ENCODE results near the gene ZCCHC24. TPM values are rescaled to one million over a fixed set of nuclear protein-coding genes. Genes with fewer than 3 reads are reported as not detected.

The ZCCHC24 gene
- total and polyA plus RNA-seq, 10 donors = 4.9 to 34.1 (median 23.7) TPM

GRCh38 chr10:79457256-79457785 is 11.9 kb upstream of the ZCCHC24 start:
- Histone ChIP-seq H3K9me3 (no peaks in the 10 kb centered on the region), H3K36me3 (no peaks in the 10 kb centered on the region), H3K4me1 (peaks cover 0 to 4% (median 0%) of the 10 kb centered on the region in 6 donors), H3K27me3 (replicated peaks in 1 of 7) (no peaks in the 10 kb centered on the region), H3K27ac (no peak overlapping the region), H3K4me3 (no peak overlapping the region)
- 72 to 93% (median 91%) methylated on average over 7 of the region's 7 CpGs for WGBS, 5 donors
- intact Hi-C loops (cut with DNase I; ENCODE audit: low total_unique reads) = no loop called here
- no peak for DNase-seq
- TF ChIP-seq CTCF (IDR thresholded peaks at IDR 0.05 in 8 of 11, conservative IDR thresholded peaks at IDR 0.05 in 3 of 11) = no peak
- no peak for TF ChIP-seq POLR2A (IDR thresholded peaks at IDR 0.05)
- no peak for TF ChIP-seq POLR2AphosphoS5 (IDR thresholded peaks at IDR 0.05)

GRCh38 chr10:79454259-79454658 is 8.8 kb upstream of the ZCCHC24 start:
- no peaks in the 10 kb centered on the region for H3K9me3 ChIP-seq
- H3K27ac ChIP-seq = no peak overlapping the region
- DNase-seq = no peak
- no peaks in the 10 kb centered on the region for H3K27me3 ChIP-seq (replicated peaks in 1 of 7)
- H3K36me3 ChIP-seq = no peaks in the 10 kb centered on the region
- TF ChIP-seq POLR2AphosphoS5 (IDR thresholded peaks at IDR 0.05) (no peak), POLR2A (IDR thresholded peaks at IDR 0.05) (no peak), CTCF (IDR thresholded peaks at IDR 0.05 in 8 of 11, conservative IDR thresholded peaks at IDR 0.05 in 3 of 11) (no peak)
- H3K4me3 ChIP-seq = no peak overlapping the region
- H3K4me1 ChIP-seq = peaks cover 0 to 4% (median 0%) of the 10 kb centered on the region in 6 donors
- WGBS, 5 donors = 68 to 79% (median 74%) methylated on average over 6 of the region's 6 CpGs
- intact Hi-C loops (cut with DNase I; ENCODE audit: low total_unique reads) = no loop called here

GRCh38 chr10:79453392-79453791 is 8.0 kb upstream of the ZCCHC24 start:
- Histone ChIP-seq H3K27me3 (replicated peaks in 1 of 7) (no peaks in the 10 kb centered on the region), H3K27ac (no peak overlapping the region), H3K4me3 (no peak overlapping the region), H3K36me3 (no peaks in the 10 kb centered on the region), H3K9me3 (no peaks in the 10 kb centered on the region), H3K4me1 (peaks cover 0 to 4% (median 0%) of the 10 kb centered on the region in 6 donors)
- WGBS, 5 donors = 92 to 97% (median 95%) methylated on average over 3 of the region's 3 CpGs
- DNase-seq = no peak
- intact Hi-C loops (cut with DNase I; ENCODE audit: low total_unique reads) = no loop called here
- TF ChIP-seq POLR2A (IDR thresholded peaks at IDR 0.05) = no peak
- TF ChIP-seq POLR2AphosphoS5 (IDR thresholded peaks at IDR 0.05) = no peak
- no peak for TF ChIP-seq CTCF (IDR thresholded peaks at IDR 0.05 in 8 of 11, conservative IDR thresholded peaks at IDR 0.05 in 3 of 11)

- intact Hi-C loops (cut with DNase I; ENCODE audit: low total_unique reads) = no loop called here
- no peak overlapping the region for H3K4me3 ChIP-seq
- peak; percentile 53 for DNase-seq
- no peaks in the 10 kb centered on the region for H3K9me3 ChIP-seq
- no peak overlapping the region for H3K27ac ChIP-seq
- H3K4me1 ChIP-seq = peaks cover 0 to 5% (median 0%) of the 10 kb centered on the region in 6 donors
- no peaks in the 10 kb centered on the region for H3K36me3 ChIP-seq
- TF ChIP-seq CTCF (IDR thresholded peaks at IDR 0.05 in 8 of 11, conservative IDR thresholded peaks at IDR 0.05 in 3 of 11) (no peak), POLR2A (IDR thresholded peaks at IDR 0.05) (no peak), POLR2AphosphoS5 (IDR thresholded peaks at IDR 0.05) (no peak)
- 84 to 98% (median 89%) methylated on average over 9 of the region's 9 CpGs for WGBS, 5 donors
- no peaks in the 10 kb centered on the region for H3K27me3 ChIP-seq (replicated peaks in 1 of 7)
These were observed 6.8 kb upstream of the ZCCHC24 start for GRCh38 chr10:79452174-79452611.
